ENCODE measurements around the gene THSD4.

DNA sequence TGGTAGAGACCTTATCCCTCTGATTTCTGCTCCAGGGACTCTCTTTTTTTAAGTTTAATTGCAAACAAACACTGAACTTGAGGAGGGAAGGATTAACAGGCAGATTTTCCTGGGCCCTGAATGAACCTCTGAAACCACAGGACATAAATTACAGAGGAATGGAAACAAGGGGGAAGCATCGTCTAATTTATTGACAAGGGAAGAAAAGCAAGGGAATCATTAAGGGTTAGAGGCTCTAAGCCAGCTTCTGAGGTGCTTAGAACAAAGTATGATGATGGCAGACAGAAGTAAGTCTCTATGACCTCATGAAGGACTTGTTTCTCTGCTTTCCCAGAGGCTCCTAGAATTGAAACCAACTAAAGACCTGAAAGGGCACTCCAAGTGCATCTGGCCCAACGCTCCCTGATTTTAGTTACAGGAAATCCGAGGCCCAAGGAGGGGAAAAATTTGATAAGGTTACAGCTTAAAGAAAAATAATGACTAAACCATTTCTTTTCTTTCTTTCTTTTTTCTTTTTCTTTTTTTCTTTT, 450.4 kb downstream of the THSD4 start:
- TF ChIP-seq CTCF (IDR thresholded peaks at IDR 0.05; ENCODE audit: low read depth, low read length) (no peak), EZH2phosphoT487 (IDR thresholded peaks at IDR 0.05; ENCODE audit: low read depth) (no peak)

Measured in OCI-LY3 (cell line).